HG02798 (cell line): ENCODE data around the gene SNAPIN.
"Not testable (repeated sequence)": the region's sequence is repeated elsewhere in the genome, so short reads cannot be mapped to it uniquely, and the experiment has no call there.

Source experiments
- ATAC-seq: cut with Tn5 transposase; IDR thresholded peaks from one replicate; pipeline ENCODE4 v1.9.1; 2021; ENCODE audit warnings: mild to moderate bottlenecking; ENCODE audit not compliant: unreplicated experiment, poor library complexity

The SNAPIN gene

GRCh38 chr1:153643816-153644215, 14.7 kb upstream of the SNAPIN start:
- no peak for ATAC-seq

GRCh38 chr1:153646672-153647345, 11.7 kb upstream of the SNAPIN start:
- ATAC-seq = no peak

GRCh38 chr1:153647346-153647714, 11.2 kb upstream of the SNAPIN start:
- ATAC-seq = no peak

GRCh38 chr1:153648000-153648643, 10.4 kb upstream of the SNAPIN start:
- no peak for ATAC-seq

- no peak for ATAC-seq
These were observed 9.2 kb upstream of the SNAPIN start for GRCh38 chr1:153649137-153649862.

- no peak for ATAC-seq
These were observed 8.7 kb upstream of the SNAPIN start for GRCh38 chr1:153649863-153650235.

GRCh38 chr1:153651771-153652170, 6.7 kb upstream of the SNAPIN start:
- no peak for ATAC-seq

GRCh38 chr1:153652805-153653500, 5.5 kb upstream of the SNAPIN start:
- ATAC-seq = no peak

- no peak for ATAC-seq
These were observed 3.2 kb upstream of the SNAPIN start for GRCh38 chr1:153655333-153655732.

- ATAC-seq = no peak
These were observed 652 bp downstream of the SNAPIN start for GRCh38 chr1:153659175-153659534.

GRCh38 chr1:153659656-153660055, 1.2 kb downstream of the SNAPIN start:
- ATAC-seq = no peak

- ATAC-seq = no peak
These were observed 2.7 kb downstream of the SNAPIN start for GRCh38 chr1:153661111-153661708.

- ATAC-seq = no peak
These were observed 3.8 kb downstream of the SNAPIN start for GRCh38 chr1:153662269-153662668.

GRCh38 chr1:153663211-153663610, 4.7 kb downstream of the SNAPIN start:
- ATAC-seq = no peak

GRCh38 chr1:153667439-153667838, 8.9 kb downstream of the SNAPIN start:
- no peak for ATAC-seq

GRCh38 chr1:153668672-153669071, 10.2 kb downstream of the SNAPIN start:
- not testable (repeated sequence) for ATAC-seq

GRCh38 chr1:153669606-153670005, 11.1 kb downstream of the SNAPIN start:
- ATAC-seq = no peak

GRCh38 chr1:153670257-153670858, 11.9 kb downstream of the SNAPIN start:
- ATAC-seq = no peak

- peak; percentile 95 for ATAC-seq
These were observed 12.5 kb downstream of the SNAPIN start, which contains the start of gene ILF2 for GRCh38 chr1:153670859-153671627. Gene ILF2, minus strand, starts transcription at chr1:153670993. Its CDS starts 71 bp downstream, at chr1:153670922.
